HEK293T (cell line): ENCODE data around the gene ATP10A.

Experiments used
- BHLHE40 ChIP-seq: fragments of 450-650 bp; IDR thresholded peaks from 2 replicates; pipeline ENCODE4 v1.6.1; 2016; ENCODE audit warnings: mild to moderate bottlenecking, moderate library complexity, borderline replicate concordance
- ELF4 ChIP-seq: fragments of 450-650 bp; IDR thresholded peaks from 2 replicates; pipeline ENCODE4 v1.6.1; 2017; ENCODE audit warnings: antibody characterized with exemption
- FOXA1 ChIP-seq: fragments of 450-650 bp; IDR thresholded peaks from 2 replicates; pipeline ENCODE4 v1.6.1; 2016; ENCODE audit warnings: mild to moderate bottlenecking
- FOXK2 ChIP-seq: fragments of 450-650 bp; IDR thresholded peaks from 2 replicates; pipeline ENCODE4 v1.6.1; 2016; ENCODE audit warnings: mild to moderate bottlenecking
- LEF1 ChIP-seq: fragments of 450-650 bp; IDR thresholded peaks from 2 replicates; pipeline ENCODE4 v1.6.1; 2017; ENCODE audit warnings: mild to moderate bottlenecking, borderline replicate concordance
- SP1 ChIP-seq: fragments of 450-650 bp; IDR thresholded peaks from 2 replicates; pipeline ENCODE4 v1.6.1; 2017
- ZNF384 ChIP-seq: fragments of 450-650 bp; IDR thresholded peaks from 2 replicates; pipeline ENCODE4 v1.6.1; 2016
- TF ChIP-seq, protein P1 (sequence below): fragments of 450-650 bp; IDR thresholded peaks from 2 replicates; pipeline ENCODE4 v1.6.1; 2016

DNA sequence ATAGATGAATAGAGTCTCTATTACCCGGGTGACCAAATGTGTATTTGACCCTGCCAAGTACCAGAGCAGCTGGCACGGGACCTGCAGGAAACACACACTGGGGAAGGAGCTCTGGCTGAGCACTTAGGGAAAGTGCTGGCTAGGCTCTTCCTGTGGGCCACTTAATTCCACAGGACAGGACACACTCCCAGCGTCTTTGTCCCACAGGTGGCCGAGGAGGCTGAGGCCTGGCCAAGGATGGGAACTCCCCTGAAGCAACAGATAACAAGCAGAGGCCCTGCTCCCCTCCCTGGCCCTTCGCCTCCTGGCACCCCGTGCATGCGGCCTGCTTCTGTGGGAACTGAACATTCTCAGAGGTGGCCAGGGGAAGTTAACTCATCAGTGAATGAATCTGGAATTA, 180.8 kb downstream of the ATP10A start:
- TF ChIP-seq LEF1 (no peak), SP1 (no peak), FOXA1 (no peak), BHLHE40 (no peak), ZNF384 (no peak), ELF4 (no peak), FOXK2 (no peak)
- TF ChIP-seq, protein P1, sequence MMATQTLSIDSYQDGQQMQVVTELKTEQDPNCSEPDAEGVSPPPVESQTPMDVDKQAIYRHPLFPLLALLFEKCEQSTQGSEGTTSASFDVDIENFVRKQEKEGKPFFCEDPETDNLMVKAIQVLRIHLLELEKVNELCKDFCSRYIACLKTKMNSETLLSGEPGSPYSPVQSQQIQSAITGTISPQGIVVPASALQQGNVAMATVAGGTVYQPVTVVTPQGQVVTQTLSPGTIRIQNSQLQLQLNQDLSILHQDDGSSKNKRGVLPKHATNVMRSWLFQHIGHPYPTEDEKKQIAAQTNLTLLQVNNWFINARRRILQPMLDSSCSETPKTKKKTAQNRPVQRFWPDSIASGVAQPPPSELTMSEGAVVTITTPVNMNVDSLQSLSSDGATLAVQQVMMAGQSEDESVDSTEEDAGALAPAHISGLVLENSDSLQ, result no peak
